Stimulated activated CD4-positive, alpha-beta T cell treated with anti-CD3 and anti-CD28 coated beads, Interleukin-1b, Interleukin-23, amount 100 ng/mL, for 1 hour (primary cell): Measurements from ENCODE around the gene GDPD3.

ENCODE experiments used
- DNase-seq, 2 donors: peaks; one replicate each; pipeline ENCODE4 v3.0.0-alpha.2; 2020; ENCODE audit warnings: low read depth in 2 of 2

The GDPD3 gene

DNA sequence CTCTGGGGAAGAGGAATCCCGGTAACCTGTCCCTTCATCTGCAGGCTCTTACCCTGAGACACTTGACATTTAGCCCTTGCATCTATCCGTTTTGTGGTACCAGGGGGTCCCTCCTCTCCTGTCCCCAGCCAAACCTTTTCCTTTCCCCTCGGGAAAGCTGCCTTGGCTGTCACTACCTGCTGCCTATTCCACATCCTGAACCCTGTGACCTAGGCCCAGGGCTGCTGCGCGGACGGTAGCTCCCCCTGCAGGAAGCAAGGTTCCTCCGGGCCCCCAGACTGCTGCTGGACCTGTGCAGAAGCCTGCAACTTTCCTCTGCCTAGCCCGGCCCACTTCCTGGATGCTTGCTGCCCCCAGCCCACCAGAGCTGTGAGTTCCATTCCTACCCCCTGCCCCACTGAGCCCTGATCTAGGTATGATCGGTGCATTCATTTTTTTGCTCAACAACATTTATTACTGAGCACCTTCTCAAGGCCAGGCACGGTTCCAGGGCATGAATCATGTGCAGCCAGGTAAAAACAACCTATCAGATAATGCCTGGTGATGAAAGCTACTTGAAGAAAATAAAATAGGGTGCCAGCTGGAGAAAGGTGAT is 58.3 kb downstream of the GDPD3 start:
- DNase-seq, result no peak
